ENCODE data around the gene LYG2. TPM values are rescaled to one million over a fixed set of nuclear protein-coding genes. Genes with fewer than 3 reads are reported as not detected.
A peak's percentile ranks its signal among the peaks of the same experiment; 100 is the strongest.
"Not testable (repeated sequence)": the region's sequence is repeated elsewhere in the genome, so short reads cannot be mapped to it uniquely, and the experiment has no call there.

The LYG2 gene
- total RNA-seq, 2 experiments from 2014 or later: not detected

GRCh38 chr2:99256677-99257076 is 1.2 kb upstream of the LYG2 start:
- Mint-ChIP-seq H3K27ac (no peak overlapping the region), H3K9me3 (no peaks in the 10 kb centered on the region), H3K27me3 (no peaks in the 10 kb centered on the region), H3K4me1 (ENCODE audit: low read depth) (no peaks in the 10 kb centered on the region), H3K36me3 (no peaks in the 10 kb centered on the region), H3K4me3 (no peak overlapping the region)
- ChIA-PET CTCF (no interaction called here), POLR2A (no interaction called here)
- intact Hi-C loops (cut with micrococcal nuclease): no loop called here
- DNase-seq: no peak

DNA sequence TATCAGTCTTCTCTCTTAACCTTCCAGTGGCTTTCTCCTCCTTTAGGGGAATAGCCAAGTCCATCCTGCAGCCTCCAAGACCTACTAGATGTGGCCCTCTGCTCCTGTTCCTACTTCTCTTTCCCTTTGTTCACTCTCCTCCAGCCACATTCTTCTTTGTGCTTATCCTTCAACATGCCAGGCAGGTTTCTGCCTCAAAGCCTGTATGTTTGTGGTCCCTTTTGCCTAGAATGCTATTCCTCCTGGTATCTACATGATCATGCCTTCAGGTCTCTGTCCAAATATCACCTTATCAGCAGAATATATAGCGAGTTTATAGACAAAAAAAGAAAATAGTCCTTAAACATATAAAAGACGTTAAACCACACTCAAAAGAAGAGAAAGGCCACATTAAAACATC is 5.5 kb downstream of the LYG2 start:
- H3K36me3 Mint-ChIP-seq: peaks cover 10% of the 10 kb centered on the region
- ChIA-PET CTCF (no interaction called here), POLR2A (no interaction called here)
- intact Hi-C loops (cut with micrococcal nuclease): no loop called here
- H3K4me1 Mint-ChIP-seq (ENCODE audit: low read depth): no peaks in the 10 kb centered on the region
- H3K4me3 Mint-ChIP-seq: no peak overlapping the region
- no peak overlapping the region for H3K27ac Mint-ChIP-seq
- no peaks in the 10 kb centered on the region for H3K27me3 Mint-ChIP-seq
- H3K9me3 Mint-ChIP-seq: peaks cover 8% of the 10 kb centered on the region
- no peak for DNase-seq

DNA sequence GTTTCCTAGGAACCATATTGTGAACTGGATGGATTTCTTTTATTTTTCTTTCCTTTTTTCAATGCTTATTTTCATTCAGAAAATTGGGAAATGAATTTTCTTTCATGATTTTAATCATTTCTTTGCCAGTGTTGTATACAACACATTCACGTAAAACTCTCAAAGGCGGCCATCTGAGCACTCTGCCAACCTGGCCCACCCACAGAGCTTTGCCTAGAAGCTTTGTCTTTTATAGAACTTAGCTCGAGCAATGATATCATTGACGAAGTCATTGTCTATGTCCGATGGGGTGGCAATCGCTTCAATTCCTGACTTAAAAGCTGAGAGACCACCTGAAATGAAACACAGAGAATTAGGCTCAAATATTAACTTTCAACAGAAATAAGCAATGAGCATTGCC is 13.3 kb downstream of the LYG2 start:
- intact Hi-C loops (cut with micrococcal nuclease): no loop called here
- Mint-ChIP-seq H3K27me3 (no peaks in the 10 kb centered on the region), H3K4me3 (no peak overlapping the region), H3K36me3 (peaks cover 8% of the 10 kb centered on the region), H3K27ac (no peak overlapping the region), H3K9me3 (no peaks in the 10 kb centered on the region), H3K4me1 (ENCODE audit: low read depth) (no peaks in the 10 kb centered on the region)
- DNase-seq: no peak
- ChIA-PET POLR2A (no interaction called here), CTCF (no interaction called here)

DNA sequence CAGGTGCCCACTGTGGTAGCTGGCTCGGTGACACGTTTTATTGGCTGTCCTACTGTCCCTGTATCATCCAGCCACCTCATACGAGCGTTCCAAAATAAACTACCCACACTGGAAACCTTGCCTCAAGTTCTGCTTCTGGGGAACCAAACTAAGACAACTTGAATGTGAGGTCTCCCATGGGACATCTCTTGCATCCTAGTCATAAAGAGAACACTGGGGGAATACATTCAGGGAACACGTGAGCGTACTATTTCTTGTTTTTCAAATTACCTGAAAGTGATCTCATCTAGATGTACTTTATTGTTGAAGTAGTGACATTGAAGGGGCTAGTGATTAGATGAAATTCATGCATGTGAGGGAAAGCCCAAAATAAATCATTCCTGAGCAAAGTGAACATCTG is 15.0 kb downstream of the LYG2 start:
- Mint-ChIP-seq H3K36me3 (peaks cover 2% of the 10 kb centered on the region), H3K27ac (no peak overlapping the region), H3K9me3 (no peaks in the 10 kb centered on the region), H3K27me3 (no peaks in the 10 kb centered on the region), H3K4me1 (ENCODE audit: low read depth) (no peaks in the 10 kb centered on the region), H3K4me3 (no peak overlapping the region)
- intact Hi-C loops (cut with micrococcal nuclease): no loop called here
- POLR2A ChIA-PET: interaction anchor here (0.7 kb wide), 1 partner anchor 221 kb away, joined by 3 read pairs; no protein-coding TSS in a partner anchor
- CTCF ChIA-PET: no interaction called here
- DNase-seq: no peak

DNA sequence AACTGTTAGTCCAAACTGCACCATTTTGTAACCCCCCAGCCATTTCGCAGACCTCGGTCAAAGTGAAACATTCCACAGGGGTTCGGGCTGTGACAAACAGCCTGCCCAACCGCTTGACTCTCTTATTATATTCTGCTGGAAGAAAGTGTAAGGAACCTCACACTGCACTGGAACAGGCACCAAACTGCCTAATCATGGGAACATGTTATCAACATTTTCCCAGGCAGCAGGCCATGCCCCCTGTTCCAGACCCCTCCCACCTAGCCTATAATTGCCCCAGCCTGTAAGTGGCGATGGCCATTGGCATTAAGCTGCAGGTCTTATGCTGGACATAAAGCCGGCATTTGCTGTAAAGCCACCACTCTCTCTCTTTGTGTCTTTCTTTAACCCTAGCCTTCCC is 16.9 kb downstream of the LYG2 start:
- ChIA-PET CTCF (no interaction called here), POLR2A (no interaction called here)
- Mint-ChIP-seq H3K4me3 (no peak overlapping the region), H3K36me3 (no peaks in the 10 kb centered on the region), H3K4me1 (ENCODE audit: low read depth) (no peaks in the 10 kb centered on the region), H3K27me3 (no peaks in the 10 kb centered on the region), H3K9me3 (peaks cover 13% of the 10 kb centered on the region), H3K27ac (no peak overlapping the region)
- intact Hi-C loops (cut with micrococcal nuclease): no loop called here
- DNase-seq: no peak

DNA sequence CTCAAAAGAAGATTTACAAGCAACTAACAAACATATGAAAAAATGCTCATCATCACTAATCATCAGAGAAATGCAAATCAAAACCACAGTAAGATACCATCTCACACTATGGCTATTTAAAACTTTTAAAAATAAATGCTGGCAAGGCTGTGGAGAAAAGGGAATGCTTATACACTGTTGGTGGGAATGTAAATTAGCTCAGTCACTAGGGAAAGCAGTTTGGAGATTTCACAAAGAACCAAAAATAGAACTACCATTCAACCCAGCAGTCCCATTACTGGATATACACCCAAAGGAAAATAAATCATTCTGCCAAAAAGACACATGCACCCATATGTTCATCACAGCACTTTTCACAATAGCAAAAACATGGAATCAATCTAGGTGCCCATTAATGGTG is 22.3 kb downstream of the LYG2 start:
- H3K27ac Mint-ChIP-seq; CTCF ChIA-PET; H3K4me1 Mint-ChIP-seq (ENCODE audit: low read depth); H3K27me3 Mint-ChIP-seq; intact Hi-C loops (cut with micrococcal nuclease); H3K4me3 Mint-ChIP-seq; H3K36me3 Mint-ChIP-seq; POLR2A ChIA-PET; DNase-seq: not testable (repeated sequence)
- H3K9me3 Mint-ChIP-seq: peaks cover 38% of the 10 kb centered on the region

GRCh38 chr2:99217929-99218501 is 37.5 kb downstream of the LYG2 start:
- no peak for DNase-seq
- Mint-ChIP-seq H3K4me3 (no peak overlapping the region), H3K27me3 (no peaks in the 10 kb centered on the region), H3K27ac (no peak overlapping the region), H3K36me3 (peaks cover 22% of the 10 kb centered on the region), H3K9me3 (no peaks in the 10 kb centered on the region), H3K4me1 (ENCODE audit: low read depth) (no peaks in the 10 kb centered on the region)
- intact Hi-C loops (cut with micrococcal nuclease): no loop called here
- ChIA-PET CTCF (interaction anchor here (0.5 kb wide), 1 partner anchor 16 kb away, joined by 4 read pairs; no protein-coding TSS in a partner anchor), POLR2A (interaction anchor here (0.5 to 0.7 kb wide), 2 partner anchors 9 to 1509 kb away, joined by 3 read pairs; no protein-coding TSS in a partner anchor)

- ChIA-PET POLR2A (no interaction called here), CTCF (no interaction called here)
- Mint-ChIP-seq H3K4me1 (ENCODE audit: low read depth) (no peaks in the 10 kb centered on the region), H3K27ac (no peak overlapping the region), H3K27me3 (no peaks in the 10 kb centered on the region), H3K36me3 (peaks cover 14% of the 10 kb centered on the region), H3K9me3 (no peaks in the 10 kb centered on the region), H3K4me3 (no peak overlapping the region)
- DNase-seq: no peak
- intact Hi-C loops (cut with micrococcal nuclease): no loop called here
Measured at GRCh38 chr2:99216096-99216495, 39.4 kb downstream of the LYG2 start.

DNA sequence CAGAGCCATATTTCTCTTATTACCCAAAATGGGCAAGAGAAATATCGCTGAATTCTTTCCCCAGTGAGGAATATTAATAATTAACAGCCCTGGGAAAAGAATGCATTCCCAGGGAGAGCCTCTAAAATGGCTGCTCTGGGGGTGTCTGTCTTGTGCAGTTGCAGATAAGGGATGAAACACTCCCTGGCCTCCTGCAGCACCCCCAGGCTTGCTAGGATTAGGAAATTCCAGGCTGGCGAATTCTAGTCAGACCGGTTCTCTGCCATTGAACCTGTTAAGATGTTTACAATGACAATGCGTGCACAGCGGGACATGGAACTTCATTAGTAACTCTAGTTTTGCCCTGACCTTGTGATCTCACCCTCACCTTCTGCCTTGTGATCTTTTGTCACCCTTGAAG is 50.0 kb downstream of the LYG2 start:
- no peak overlapping the region for H3K27ac Mint-ChIP-seq
- H3K9me3 Mint-ChIP-seq: peaks cover 4% of the 10 kb centered on the region
- H3K27me3 Mint-ChIP-seq: no peaks in the 10 kb centered on the region
- H3K4me1 Mint-ChIP-seq (ENCODE audit: low read depth): no peaks in the 10 kb centered on the region
- intact Hi-C loops (cut with micrococcal nuclease): no loop called here
- H3K36me3 Mint-ChIP-seq: peaks cover 24% of the 10 kb centered on the region
- ChIA-PET CTCF (no interaction called here), POLR2A (no interaction called here)
- no peak overlapping the region for H3K4me3 Mint-ChIP-seq
- no peak for DNase-seq

GRCh38 chr2:99201959-99202678 is 53.3 kb downstream of the LYG2 start:
- intact Hi-C loops (cut with micrococcal nuclease): no loop called here
- H3K36me3 Mint-ChIP-seq: peaks cover 12% of the 10 kb centered on the region
- ChIA-PET POLR2A (no interaction called here), CTCF (interaction anchor here (1.4 kb wide), 1 partner anchor 16 kb away, joined by 4 read pairs; no protein-coding TSS in a partner anchor)
- DNase-seq: no peak
- H3K27ac Mint-ChIP-seq: peak overlapping the region; percentile 2
- H3K27me3 Mint-ChIP-seq: no peaks in the 10 kb centered on the region
- no peaks in the 10 kb centered on the region for H3K4me1 Mint-ChIP-seq (ENCODE audit: low read depth)
- peaks cover 4% of the 10 kb centered on the region for H3K9me3 Mint-ChIP-seq
- H3K4me3 Mint-ChIP-seq: no peak overlapping the region

- no peaks in the 10 kb centered on the region for H3K4me1 Mint-ChIP-seq (ENCODE audit: low read depth)
- no peak for DNase-seq
- intact Hi-C loops (cut with micrococcal nuclease): no loop called here
- no peaks in the 10 kb centered on the region for H3K27me3 Mint-ChIP-seq
- H3K9me3 Mint-ChIP-seq: no peaks in the 10 kb centered on the region
- peaks cover 8% of the 10 kb centered on the region for H3K36me3 Mint-ChIP-seq
- H3K4me3 Mint-ChIP-seq: no peak overlapping the region
- POLR2A ChIA-PET: no interaction called here
- no peak overlapping the region for H3K27ac Mint-ChIP-seq
- CTCF ChIA-PET: no interaction called here
Measured at GRCh38 chr2:99200076-99200800, 55.2 kb downstream of the LYG2 start.

DNA sequence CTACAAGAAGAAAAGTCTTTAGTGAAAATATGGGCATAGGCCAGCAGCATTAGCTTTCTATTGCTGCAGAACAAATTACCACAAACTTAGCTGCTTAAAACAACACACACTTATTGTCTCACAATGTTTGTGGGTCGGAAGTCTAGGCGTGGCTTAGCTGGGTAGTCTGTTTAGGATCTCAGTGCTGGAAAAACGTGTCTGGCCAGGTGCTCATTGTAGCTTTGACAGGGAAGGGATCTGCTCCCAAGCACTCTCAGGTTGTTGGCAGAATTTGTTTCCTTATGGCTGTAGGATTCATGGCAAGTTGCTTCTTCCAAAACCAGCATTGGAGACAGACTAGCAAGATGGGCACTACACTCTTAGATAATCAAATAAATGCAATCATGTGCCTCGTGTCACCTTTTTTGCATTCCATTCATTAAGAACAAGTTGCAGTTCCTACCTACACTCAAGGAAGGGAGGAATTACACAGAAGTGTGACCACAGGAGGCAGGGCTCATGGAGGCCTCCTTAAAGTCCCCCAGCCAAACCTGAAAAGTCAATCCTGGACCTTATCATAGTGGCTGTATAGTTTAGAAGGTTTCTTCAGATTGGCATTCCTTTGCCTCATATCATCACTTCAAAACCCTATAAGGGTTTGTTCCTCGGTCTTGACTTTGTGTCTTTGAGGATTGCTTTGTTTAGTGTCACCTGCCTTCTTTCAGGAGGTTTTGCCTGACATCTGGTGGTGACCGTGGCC is 57.2 kb downstream of the LYG2 start:
- Mint-ChIP-seq H3K36me3 (peaks cover 12% of the 10 kb centered on the region), H3K4me3 (no peak overlapping the region), H3K4me1 (ENCODE audit: low read depth) (no peaks in the 10 kb centered on the region), H3K27me3 (no peaks in the 10 kb centered on the region), H3K9me3 (no peaks in the 10 kb centered on the region), H3K27ac (no peak overlapping the region)
- POLR2A ChIA-PET: no interaction called here
- intact Hi-C loops (cut with micrococcal nuclease): no loop called here
- DNase-seq: no peak
- CTCF ChIA-PET: no interaction called here
